Astrocyte (in vitro differentiated cells and primary cell): ENCODE data around the gene ARHGAP21. TPM values are rescaled to one million over a fixed set of nuclear protein-coding genes. Genes with fewer than 3 reads are reported as not detected.
"Not testable (repeated sequence)": the region's sequence is repeated elsewhere in the genome, so short reads cannot be mapped to it uniquely, and the experiment has no call there.

Experiments used
- DNase-seq: peaks from one replicate; pipeline ENCODE4 v3.0.0-alpha.2; 2010; ENCODE audit warnings: low read depth
- FAIRE-seq: peaks from 2 replicates; lab custom pipeline; 2011; peaks lifted over from hg19 to GRCh38; lab: Jason Lieb, UNC
- H2AFZ ChIP-seq: 2 replicates; pipeline ENCODE4 v1.6.0; 2012; ENCODE audit warnings: low read depth, low read length, inconsistent platforms
- H3K27ac ChIP-seq: 2 replicates; pipeline ENCODE4 v1.5.1; 2011; ENCODE audit warnings: low read depth, low read length, inconsistent platforms
- H3K27me3 ChIP-seq: 2 replicates; pipeline ENCODE4 v1.6.0; 2011; ENCODE audit warnings: low read length, inconsistent platforms; ENCODE audit not compliant: insufficient read depth
- H3K36me3 ChIP-seq: 2 replicates; pipeline ENCODE4 v1.5.1; 2011; ENCODE audit warnings: low read length, inconsistent platforms; ENCODE audit not compliant: insufficient read depth
- H3K4me1 ChIP-seq: 2 replicates; pipeline ENCODE4 v1.5.1; 2011; ENCODE audit warnings: low read length, inconsistent platforms; ENCODE audit not compliant: insufficient read depth
- H3K4me2 ChIP-seq: 2 replicates; pipeline ENCODE4 v1.6.0; 2012; ENCODE audit warnings: low read length, inconsistent platforms
- H3K4me3 ChIP-seq: 2 replicates; pipeline ENCODE4 v1.5.1; 2011; ENCODE audit warnings: low read depth, mild to moderate bottlenecking, low read length, inconsistent platforms; ENCODE audit not compliant: insufficient read depth
- H3K79me2 ChIP-seq: 2 replicates; pipeline ENCODE4 v1.6.0; 2012; ENCODE audit warnings: mild to moderate bottlenecking, low read length, inconsistent platforms; ENCODE audit not compliant: insufficient read depth
- H3K9ac ChIP-seq: 2 replicates; pipeline ENCODE4 v1.6.0; 2012; ENCODE audit warnings: mild to moderate bottlenecking, low read length, inconsistent platforms
- H3K9me3 ChIP-seq: 2 replicates; pipeline ENCODE4 v1.5.1; 2012; ENCODE audit warnings: low read depth, mild to moderate bottlenecking, low read length, inconsistent platforms; ENCODE audit not compliant: insufficient read depth
- H4K20me1 ChIP-seq: 2 replicates; pipeline ENCODE4 v1.6.0; 2012; ENCODE audit warnings: low read length, inconsistent platforms; ENCODE audit not compliant: insufficient read depth
- H3K27ac Mint-ChIP-seq: one replicate; pipeline ENCODE4 v1.8.0; 2021; ENCODE audit warnings: mild to moderate bottlenecking, mixed read lengths; ENCODE audit not compliant: unreplicated experiment
- H3K27me3 Mint-ChIP-seq: one replicate; pipeline ENCODE4 v1.8.0; 2021; ENCODE audit warnings: low read depth, mixed read lengths; ENCODE audit not compliant: unreplicated experiment
- H3K36me3 Mint-ChIP-seq: one replicate; pipeline ENCODE4 v1.8.0; 2021; ENCODE audit warnings: low read depth, mixed read lengths; ENCODE audit not compliant: unreplicated experiment
- H3K4me1 Mint-ChIP-seq: one replicate; pipeline ENCODE4 v1.8.0; 2021; ENCODE audit warnings: low read depth, mixed read lengths; ENCODE audit not compliant: unreplicated experiment
- H3K4me3 Mint-ChIP-seq: one replicate; pipeline ENCODE4 v1.8.0; 2021; ENCODE audit warnings: mild to moderate bottlenecking, moderate library complexity, mixed read lengths; ENCODE audit not compliant: unreplicated experiment
- H3K9me3 Mint-ChIP-seq: one replicate; pipeline ENCODE4 v1.8.0; 2021; ENCODE audit warnings: mild to moderate bottlenecking, mixed read lengths; ENCODE audit not compliant: unreplicated experiment
- EZH2 ChIP-seq: IDR thresholded peaks from 2 replicates; pipeline ENCODE4 v1.6.1; 2012; ENCODE audit warnings: mild to moderate bottlenecking, low read length, inconsistent platforms; ENCODE audit not compliant: insufficient read depth
- total RNA-seq: library from RNA; stranded (reverse); gene quantifications from 2 replicates; pipeline ENCODE4 v1.2.1, GENCODE V29; 2021
- TF ChIP-seq, protein P1 (sequence below): IDR thresholded peaks from 2 replicates; pipeline ENCODE4 v1.5.1; 2011; ENCODE audit warnings: low read depth, mild to moderate bottlenecking, inconsistent platforms, low read length, moderate library complexity; ENCODE audit not compliant: insufficient read depth

The ARHGAP21 gene
- total RNA-seq, 1 donor from 2014 or later = 107 TPM

- Histone ChIP-seq H3K27me3 (no peaks in the 10 kb centered on the region), H2AFZ (no peak overlapping the region), H3K4me1 (no peaks in the 10 kb centered on the region), H3K4me3 (no peak overlapping the region), H3K4me2 (no peak overlapping the region), H4K20me1 (peaks cover 7% of the 10 kb centered on the region), H3K9me3 (no peaks in the 10 kb centered on the region), H3K27ac (no peak overlapping the region), H3K79me2 (peaks cover 8% of the 10 kb centered on the region), H3K36me3 (peaks cover 4% of the 10 kb centered on the region), H3K9ac (no peak overlapping the region)
- Mint-ChIP-seq H3K4me3 (no peak overlapping the region), H3K9me3 (peaks cover 3% of the 10 kb centered on the region), H3K27ac (no peak overlapping the region), H3K27me3 (no peaks in the 10 kb centered on the region), H3K4me1 (no peaks in the 10 kb centered on the region), H3K36me3 (peaks cover 18% of the 10 kb centered on the region)
- TF ChIP-seq, protein P1, sequence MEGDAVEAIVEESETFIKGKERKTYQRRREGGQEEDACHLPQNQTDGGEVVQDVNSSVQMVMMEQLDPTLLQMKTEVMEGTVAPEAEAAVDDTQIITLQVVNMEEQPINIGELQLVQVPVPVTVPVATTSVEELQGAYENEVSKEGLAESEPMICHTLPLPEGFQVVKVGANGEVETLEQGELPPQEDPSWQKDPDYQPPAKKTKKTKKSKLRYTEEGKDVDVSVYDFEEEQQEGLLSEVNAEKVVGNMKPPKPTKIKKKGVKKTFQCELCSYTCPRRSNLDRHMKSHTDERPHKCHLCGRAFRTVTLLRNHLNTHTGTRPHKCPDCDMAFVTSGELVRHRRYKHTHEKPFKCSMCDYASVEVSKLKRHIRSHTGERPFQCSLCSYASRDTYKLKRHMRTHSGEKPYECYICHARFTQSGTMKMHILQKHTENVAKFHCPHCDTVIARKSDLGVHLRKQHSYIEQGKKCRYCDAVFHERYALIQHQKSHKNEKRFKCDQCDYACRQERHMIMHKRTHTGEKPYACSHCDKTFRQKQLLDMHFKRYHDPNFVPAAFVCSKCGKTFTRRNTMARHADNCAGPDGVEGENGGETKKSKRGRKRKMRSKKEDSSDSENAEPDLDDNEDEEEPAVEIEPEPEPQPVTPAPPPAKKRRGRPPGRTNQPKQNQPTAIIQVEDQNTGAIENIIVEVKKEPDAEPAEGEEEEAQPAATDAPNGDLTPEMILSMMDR = no peak
- TF ChIP-seq EZH2 = no peak
- FAIRE-seq (no peak), DNase-seq (no peak)
These were observed 62.3 kb downstream of the ARHGAP21 start for GRCh38 chr10:24661376-24661775.

GRCh38 chr10:24658319-24658718 is 65.4 kb downstream of the ARHGAP21 start:
- not testable (repeated sequence) for H3K4me1 ChIP-seq, H3K79me2 ChIP-seq, H3K4me3 ChIP-seq, FAIRE-seq, H4K20me1 ChIP-seq, H3K27ac Mint-ChIP-seq, H3K9me3 Mint-ChIP-seq, H3K27me3 Mint-ChIP-seq, DNase-seq, H2AFZ ChIP-seq, H3K4me3 Mint-ChIP-seq, H3K9me3 ChIP-seq, H3K27ac ChIP-seq, H3K36me3 ChIP-seq, H3K9ac ChIP-seq, H3K4me1 Mint-ChIP-seq, H3K4me2 ChIP-seq, H3K27me3 ChIP-seq
- peaks cover 18% of the 10 kb centered on the region for H3K36me3 Mint-ChIP-seq

DNA sequence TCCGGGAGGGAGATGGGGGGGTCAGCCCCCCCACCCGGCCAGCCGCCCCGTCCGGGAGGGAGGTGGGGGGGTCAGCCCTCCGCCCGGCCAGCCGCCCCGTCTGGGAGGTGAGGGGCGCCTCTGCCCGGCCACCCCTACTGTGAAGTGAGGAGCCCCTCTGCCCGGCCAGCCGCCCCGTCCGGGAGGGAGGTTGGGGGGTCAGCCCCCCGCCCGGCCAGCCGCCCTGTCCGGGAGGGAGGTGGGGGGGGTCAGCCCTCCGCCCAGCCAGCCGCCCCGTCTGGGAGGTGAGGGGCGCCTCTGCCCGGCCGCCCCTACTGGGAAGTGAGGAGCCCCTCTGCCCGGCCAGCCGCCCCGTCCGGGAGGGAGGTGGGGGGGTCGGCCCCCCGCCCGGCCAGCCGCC is 67.4 kb downstream of the ARHGAP21 start:
- not testable (repeated sequence) for H3K9ac ChIP-seq, H3K9me3 Mint-ChIP-seq, H2AFZ ChIP-seq, H3K36me3 ChIP-seq, DNase-seq, H3K27me3 ChIP-seq, H3K9me3 ChIP-seq, H3K4me2 ChIP-seq, H3K27ac Mint-ChIP-seq, H3K27me3 Mint-ChIP-seq, FAIRE-seq, H3K27ac ChIP-seq, H3K79me2 ChIP-seq, H3K4me3 ChIP-seq, H3K4me3 Mint-ChIP-seq, H3K4me1 Mint-ChIP-seq, H3K4me1 ChIP-seq
- H3K36me3 Mint-ChIP-seq = peaks cover 18% of the 10 kb centered on the region
- peaks cover 15% of the 10 kb centered on the region for H4K20me1 ChIP-seq
